Activated CD8-positive, alpha-beta memory T cell treated with anti-CD3 and anti-CD28 coated beads for 4 hours (primary cell): ENCODE data around the gene LMAN1.

Experiments
- DNase-seq, 2 donors: peaks; one replicate each; pipeline ENCODE4 v3.0.0-alpha.2; 2020; ENCODE audit warnings: low read depth in 2 of 2

LMAN1 gene

GRCh38 chr18:59358712-59359575 is at the start of gene LMAN1:
Gene LMAN1 (minus strand): TSS chr18:59359265. CDS start chr18:59359244, 21 bp downstream.
- DNase-seq: peak; percentile 86 to 87

- peak; percentile 26 to 28 for DNase-seq
Measured at GRCh38 chr18:59402432-59403090, 43.5 kb upstream of the LMAN1 start.

GRCh38 chr18:59400407-59400806 is 41.3 kb upstream of the LMAN1 start:
- DNase-seq: no peak

- DNase-seq: no peak
Measured at GRCh38 chr18:59395226-59396175, 36.4 kb upstream of the LMAN1 start.

- no peak for DNase-seq
Measured at GRCh38 chr18:59393381-59393780, 34.3 kb upstream of the LMAN1 start.

GRCh38 chr18:59388817-59389216 is 29.8 kb upstream of the LMAN1 start:
- no peak for DNase-seq

GRCh38 chr18:59387687-59388565 is 28.9 kb upstream of the LMAN1 start:
- no peak for DNase-seq

GRCh38 chr18:59386909-59387686 is 28.0 kb upstream of the LMAN1 start:
- no peak for DNase-seq

GRCh38 chr18:59385191-59385590 is 26.1 kb upstream of the LMAN1 start:
- no peak for DNase-seq

GRCh38 chr18:59383851-59384250 is 24.8 kb upstream of the LMAN1 start:
- DNase-seq: no peak

GRCh38 chr18:59382383-59382782 is 23.3 kb upstream of the LMAN1 start:
- no peak for DNase-seq

- no peak for DNase-seq
Measured at GRCh38 chr18:59381949-59382348, 22.9 kb upstream of the LMAN1 start.

GRCh38 chr18:59380706-59381105 is 21.6 kb upstream of the LMAN1 start:
- DNase-seq: no peak

- DNase-seq: no peak
Measured at GRCh38 chr18:59379772-59380522, 20.9 kb upstream of the LMAN1 start.

- DNase-seq: no peak
Measured at GRCh38 chr18:59377613-59378337, 18.7 kb upstream of the LMAN1 start.

GRCh38 chr18:59376351-59376935 is 17.4 kb upstream of the LMAN1 start:
- no peak for DNase-seq

- DNase-seq: no peak
Measured at GRCh38 chr18:59374128-59374527, 15.1 kb upstream of the LMAN1 start.

GRCh38 chr18:59372975-59373374 is 13.9 kb upstream of the LMAN1 start:
- DNase-seq: no peak
